GM20000 (cell line): ENCODE results near the gene HOXB5.

Experiments
- DNase-seq: peaks from one replicate; pipeline ENCODE4 v3.0.0; 2012; ENCODE audit warnings: low spot score
- CTCF ChIP-seq: IDR thresholded peaks from 2 replicates; pipeline ENCODE4 v1.5.1; 2012; ENCODE audit warnings: mild to moderate bottlenecking, control low read depth; ENCODE audit errors: extremely low read depth, missing control alignments

The HOXB5 gene

GRCh38 chr17:48543107-48543853 is 50.3 kb downstream of the HOXB5 start:
- no peak for TF ChIP-seq CTCF
- peak; percentile 85 for DNase-seq

GRCh38 chr17:48542698-48543106 is 50.9 kb downstream of the HOXB5 start:
- DNase-seq, result no peak
- TF ChIP-seq CTCF, result no peak

GRCh38 chr17:48542114-48542656 is 51.4 kb downstream of the HOXB5 start:
- TF ChIP-seq CTCF, result no peak
- no peak for DNase-seq

- TF ChIP-seq CTCF, result no peak
- peak; percentile 78 for DNase-seq
These were observed 51.9 kb downstream of the HOXB5 start for GRCh38 chr17:48541577-48542113.
